ENCODE measurements around the gene DLL1.

DNA sequence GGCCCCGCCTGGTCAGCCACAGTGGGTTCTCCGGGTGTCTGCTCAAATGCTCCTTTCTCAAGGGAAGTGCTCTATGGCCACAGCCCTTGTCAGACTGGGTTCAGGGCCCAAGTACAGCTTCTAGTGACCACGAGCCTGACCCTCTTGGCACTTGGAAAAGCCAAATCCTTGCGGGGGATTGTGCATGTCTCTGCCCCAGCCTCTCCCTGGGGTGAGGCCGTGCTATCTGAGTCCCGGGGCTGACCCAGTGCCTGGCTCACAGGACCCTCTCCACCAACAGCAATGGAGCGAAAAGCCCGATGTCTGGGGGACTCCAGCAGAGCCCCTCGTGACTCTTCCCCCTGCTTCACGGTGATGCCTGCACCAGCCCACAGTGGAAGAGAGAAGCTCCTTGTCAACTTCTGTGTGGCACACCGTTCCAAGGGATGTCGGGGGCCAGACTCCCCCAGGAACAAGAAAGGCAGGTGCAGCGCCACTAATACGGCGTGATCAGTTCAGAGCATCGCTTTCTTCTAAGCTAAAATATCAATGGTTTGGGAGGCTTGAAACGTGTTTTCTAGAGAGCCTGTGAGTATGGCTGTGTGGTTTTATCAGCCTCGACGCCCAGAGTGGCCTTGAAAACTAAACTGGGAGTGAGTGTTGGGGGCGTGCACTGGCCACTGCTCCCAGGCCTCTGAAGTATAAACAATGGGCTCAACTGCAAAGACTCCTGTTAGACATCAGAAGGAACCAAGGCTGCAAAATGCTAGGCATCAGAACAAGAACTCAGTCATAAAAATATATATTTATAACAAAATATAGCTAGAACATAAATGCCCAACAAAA, 51.9 kb downstream of the DLL1 start:
- no peak for TF ChIP-seq POLR2AphosphoS5 (IDR thresholded peaks at IDR 0.05)
- TF ChIP-seq, protein P1, sequence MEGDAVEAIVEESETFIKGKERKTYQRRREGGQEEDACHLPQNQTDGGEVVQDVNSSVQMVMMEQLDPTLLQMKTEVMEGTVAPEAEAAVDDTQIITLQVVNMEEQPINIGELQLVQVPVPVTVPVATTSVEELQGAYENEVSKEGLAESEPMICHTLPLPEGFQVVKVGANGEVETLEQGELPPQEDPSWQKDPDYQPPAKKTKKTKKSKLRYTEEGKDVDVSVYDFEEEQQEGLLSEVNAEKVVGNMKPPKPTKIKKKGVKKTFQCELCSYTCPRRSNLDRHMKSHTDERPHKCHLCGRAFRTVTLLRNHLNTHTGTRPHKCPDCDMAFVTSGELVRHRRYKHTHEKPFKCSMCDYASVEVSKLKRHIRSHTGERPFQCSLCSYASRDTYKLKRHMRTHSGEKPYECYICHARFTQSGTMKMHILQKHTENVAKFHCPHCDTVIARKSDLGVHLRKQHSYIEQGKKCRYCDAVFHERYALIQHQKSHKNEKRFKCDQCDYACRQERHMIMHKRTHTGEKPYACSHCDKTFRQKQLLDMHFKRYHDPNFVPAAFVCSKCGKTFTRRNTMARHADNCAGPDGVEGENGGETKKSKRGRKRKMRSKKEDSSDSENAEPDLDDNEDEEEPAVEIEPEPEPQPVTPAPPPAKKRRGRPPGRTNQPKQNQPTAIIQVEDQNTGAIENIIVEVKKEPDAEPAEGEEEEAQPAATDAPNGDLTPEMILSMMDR (IDR thresholded peaks at IDR 0.05), result no peak
- TF ChIP-seq POLR2A (IDR thresholded peaks at IDR 0.05), result no peak
- TF ChIP-seq EP300 (IDR thresholded peaks at IDR 0.05), result no peak

Data from sigmoid colon (tissue), 4 donors.